Activated CD4-positive, alpha-beta T cell treated with anti-CD3 and anti-CD28 coated beads, Interleukin-2, amount 50 U/mL, for 4 hours (primary cell): ENCODE results near the gene NRL.

Experiments
- DNase-seq, 2 experiments: peaks; one replicate each; pipeline ENCODE4 v3.0.0-alpha.2; 2020

The NRL gene

GRCh38 chr14:24143511-24143910 is 28.8 kb upstream of the NRL start:
- DNase-seq = no peak

GRCh38 chr14:24141097-24141880 is 26.5 kb upstream of the NRL start, which contains the start of gene EMC9:
EMC9 (minus strand) TSS chr14:24141591; CDS start chr14:24141304, 287 bp downstream.
- peak; percentile 100 for DNase-seq

- no peak for DNase-seq
Measured at GRCh38 chr14:24139272-24139934, 24.7 kb upstream of the NRL start.

- no peak for DNase-seq
Measured at GRCh38 chr14:24138396-24139271, 23.9 kb upstream of the NRL start.

DNA sequence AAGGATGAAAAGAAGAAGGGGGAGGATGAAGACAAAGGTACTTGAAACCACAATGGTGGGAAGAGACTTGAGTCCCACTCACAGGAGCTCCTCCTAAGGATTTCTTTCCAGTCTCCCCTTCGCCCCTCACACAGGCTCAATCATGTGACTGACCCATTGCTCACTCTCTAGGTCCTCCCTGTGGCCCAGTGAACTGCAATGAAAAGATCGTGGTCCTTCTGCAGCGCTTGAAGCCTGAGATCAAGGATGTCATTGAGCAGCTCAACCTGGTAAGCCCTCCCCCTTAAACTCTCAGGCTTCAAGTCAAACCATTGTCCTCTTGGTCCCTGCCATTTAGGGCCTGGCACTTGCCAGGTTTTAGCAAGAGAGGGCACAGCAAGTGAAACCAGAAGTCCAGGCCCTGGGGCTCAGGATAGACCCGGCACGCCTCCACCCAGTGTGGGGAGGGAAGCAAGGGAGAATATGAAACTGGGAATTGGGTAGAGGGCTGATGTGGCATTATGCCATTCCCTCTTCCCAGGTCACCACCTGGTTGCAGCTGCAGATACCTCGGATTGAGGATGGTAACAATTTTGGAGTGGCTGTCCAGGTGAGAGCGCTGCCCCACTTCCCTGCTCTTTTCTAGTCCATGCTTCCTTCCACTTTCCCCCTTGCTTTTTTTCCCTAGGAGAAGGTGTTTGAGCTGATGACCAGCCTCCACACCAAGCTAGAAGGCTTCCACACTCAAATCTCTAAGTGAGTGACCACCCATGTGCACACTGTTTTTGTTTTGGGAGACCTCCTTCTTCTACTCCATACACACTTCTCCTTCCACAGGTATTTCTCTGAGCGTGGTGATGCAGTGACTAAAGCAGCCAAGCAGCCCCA is 23.0 kb upstream of the NRL start:
- DNase-seq = no peak

DNA sequence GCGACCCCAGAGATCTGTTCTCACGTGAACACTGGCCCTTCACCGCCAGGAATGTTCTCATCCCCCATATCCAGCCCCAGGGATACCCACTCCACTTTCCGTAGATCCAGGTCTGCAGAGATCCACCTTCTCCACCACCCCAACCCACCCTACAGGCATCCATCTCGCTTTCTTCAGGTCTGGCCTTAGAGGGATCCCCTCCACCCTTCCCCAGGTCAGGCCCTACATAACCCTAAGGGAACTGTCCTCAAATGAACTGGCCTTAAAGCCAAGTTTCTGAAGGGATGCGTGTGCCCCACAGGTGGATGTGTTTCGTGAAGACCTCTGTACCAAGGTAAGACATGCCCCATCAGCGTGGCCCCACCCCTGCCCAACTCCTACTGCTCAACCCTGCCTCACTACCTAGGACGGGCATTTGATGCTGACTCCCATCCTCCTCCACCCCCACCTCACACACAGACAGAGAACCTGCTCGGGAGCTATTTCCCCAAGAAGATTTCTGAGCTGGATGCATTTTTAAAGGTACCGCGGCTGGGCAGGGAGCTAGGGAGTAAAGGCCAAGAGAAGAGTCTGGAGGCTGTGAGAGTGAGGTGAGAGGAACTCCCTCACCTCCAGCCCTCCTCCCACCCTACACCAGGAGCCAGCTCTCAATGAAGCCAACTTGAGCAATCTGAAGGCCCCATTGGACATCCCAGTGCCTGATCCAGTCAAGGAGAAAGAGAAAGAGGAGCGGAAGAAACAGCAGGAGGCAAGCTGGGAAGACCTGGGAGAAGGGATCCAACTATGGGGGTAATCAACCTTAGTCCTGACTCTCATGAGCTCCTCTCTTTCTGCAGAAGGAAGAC is 22.2 kb upstream of the NRL start:
- DNase-seq = no peak

- DNase-seq = peak; percentile 93 to 94
Measured at GRCh38 chr14:24135834-24136683, 21.3 kb upstream of the NRL start, which contains the start of gene PSME1. PSME1 (plus strand) TSS chr14:24136194; CDS start chr14:24136263, 69 bp downstream.

DNA sequence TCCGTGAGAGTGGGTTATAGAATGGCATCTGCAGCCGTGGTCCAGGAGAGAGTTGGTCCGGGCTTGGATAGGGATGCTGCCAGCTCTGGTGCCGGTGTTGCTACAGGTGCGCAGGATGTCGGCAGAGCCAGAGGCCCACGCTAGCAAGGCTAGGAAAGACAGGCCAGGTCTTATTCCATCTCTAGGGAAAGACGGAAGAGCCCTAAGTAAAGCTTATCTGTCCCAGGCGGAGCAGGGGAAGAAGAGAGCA is 20.8 kb upstream of the NRL start:
- no peak for DNase-seq

- DNase-seq = no peak
Measured at GRCh38 chr14:24133735-24134134, 19.0 kb upstream of the NRL start.

DNA sequence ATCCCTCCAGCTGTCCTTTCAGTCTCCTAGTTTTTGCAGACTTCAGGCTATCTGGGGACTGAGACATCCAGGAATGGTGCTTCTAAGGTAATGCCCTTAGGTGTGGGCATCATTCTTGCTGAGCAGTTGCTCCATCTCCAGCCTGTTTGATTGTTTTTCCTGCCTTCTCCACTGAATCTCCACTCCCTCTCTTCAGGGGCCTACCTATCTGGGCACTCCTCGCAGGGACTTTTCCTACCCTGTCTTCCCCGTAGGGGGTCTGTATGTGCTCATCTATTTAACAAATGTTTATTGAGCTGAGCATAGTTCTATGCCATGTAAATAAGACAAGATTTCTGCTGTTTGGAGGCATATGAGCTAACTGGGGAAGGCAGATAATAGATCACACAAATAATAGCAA is 18.2 kb upstream of the NRL start:
- no peak for DNase-seq

- peak in 1 of 2 experiments; percentile 13 for DNase-seq
Measured at GRCh38 chr14:24132061-24132685, 17.4 kb upstream of the NRL start.

DNA sequence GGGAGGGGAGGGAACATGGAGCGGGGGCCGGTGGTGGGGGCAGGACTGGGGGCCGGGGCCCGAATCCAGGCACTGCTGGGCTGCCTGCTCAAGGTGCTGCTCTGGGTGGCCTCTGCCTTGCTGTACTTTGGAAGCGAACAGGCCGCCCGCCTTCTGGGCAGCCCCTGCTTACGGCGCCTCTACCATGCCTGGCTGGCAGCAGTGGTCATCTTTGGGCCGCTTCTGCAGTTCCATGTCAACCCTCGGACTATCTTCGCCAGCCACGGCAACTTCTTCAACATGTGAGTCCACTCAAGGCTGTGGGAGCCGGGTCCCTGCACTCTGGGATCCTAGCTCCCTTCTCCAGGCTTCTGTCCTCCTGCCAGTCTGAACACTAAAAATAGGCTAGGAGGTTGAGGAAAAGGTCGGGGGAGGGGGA is 16.8 kb upstream of the NRL start:
- DNase-seq = no peak

- DNase-seq = no peak
Measured at GRCh38 chr14:24130717-24131548, 16.2 kb upstream of the NRL start.

DNA sequence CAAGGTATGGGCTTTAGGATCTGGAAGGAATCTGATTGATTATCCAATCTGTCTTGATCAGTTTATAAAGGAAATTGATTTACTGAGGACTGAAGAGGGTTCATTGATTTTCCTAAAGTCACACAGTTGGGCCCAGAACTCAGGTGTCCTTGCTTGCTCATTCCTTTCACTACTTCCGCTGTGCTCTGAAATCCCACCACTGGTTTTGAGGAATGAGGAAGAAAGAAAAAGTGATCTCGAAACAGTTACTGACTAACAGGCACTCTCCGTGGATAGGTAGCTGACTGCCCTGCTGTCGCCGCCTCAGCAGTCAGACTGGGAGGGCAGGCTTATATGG is 15.6 kb upstream of the NRL start, which contains the start of gene FITM1:
FITM1 (plus strand) TSS at position 280 of the 337 bp plus-strand sequence. CDS start 905 bp downstream, outside the sequence.
- no peak for DNase-seq

GRCh38 chr14:24129410-24129998 is 14.8 kb upstream of the NRL start:
- no peak for DNase-seq

- DNase-seq = no peak
Measured at GRCh38 chr14:24127673-24128072, 12.9 kb upstream of the NRL start.

DNA sequence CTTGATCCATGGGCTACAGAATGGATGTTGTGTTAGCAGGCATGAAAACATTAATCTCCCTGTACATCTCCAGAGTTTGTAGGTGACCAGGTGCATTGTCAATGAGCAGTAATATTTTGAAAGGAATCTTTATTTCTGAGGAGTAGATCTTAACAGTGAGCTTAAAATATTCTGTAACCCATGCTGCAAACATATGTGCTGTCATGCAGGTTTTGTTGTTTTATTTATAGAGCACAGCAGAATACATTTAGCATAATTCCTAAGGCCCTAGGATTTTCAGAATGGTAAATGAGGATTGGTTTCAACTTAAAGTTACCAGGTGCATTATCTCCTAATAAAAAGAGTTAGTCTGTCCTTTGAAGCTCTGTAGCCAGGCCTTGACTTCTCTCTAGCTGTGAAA is 12.2 kb upstream of the NRL start:
- DNase-seq = no peak
